GM19238 (cell line): ENCODE results near the gene PDF.
A peak's percentile ranks its signal among the peaks of the same experiment; 100 is the strongest.
"Not testable (repeated sequence)": the region's sequence is repeated elsewhere in the genome, so short reads cannot be mapped to it uniquely, and the experiment has no call there.

Experiments used
- DNase-seq: peaks from one replicate; pipeline ENCODE4 v3.0.0; 2011; ENCODE audit warnings: low spot score; ENCODE audit not compliant: insufficient read length

The PDF gene, protein sequence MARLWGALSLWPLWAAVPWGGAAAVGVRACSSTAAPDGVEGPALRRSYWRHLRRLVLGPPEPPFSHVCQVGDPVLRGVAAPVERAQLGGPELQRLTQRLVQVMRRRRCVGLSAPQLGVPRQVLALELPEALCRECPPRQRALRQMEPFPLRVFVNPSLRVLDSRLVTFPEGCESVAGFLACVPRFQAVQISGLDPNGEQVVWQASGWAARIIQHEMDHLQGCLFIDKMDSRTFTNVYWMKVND

DNA sequence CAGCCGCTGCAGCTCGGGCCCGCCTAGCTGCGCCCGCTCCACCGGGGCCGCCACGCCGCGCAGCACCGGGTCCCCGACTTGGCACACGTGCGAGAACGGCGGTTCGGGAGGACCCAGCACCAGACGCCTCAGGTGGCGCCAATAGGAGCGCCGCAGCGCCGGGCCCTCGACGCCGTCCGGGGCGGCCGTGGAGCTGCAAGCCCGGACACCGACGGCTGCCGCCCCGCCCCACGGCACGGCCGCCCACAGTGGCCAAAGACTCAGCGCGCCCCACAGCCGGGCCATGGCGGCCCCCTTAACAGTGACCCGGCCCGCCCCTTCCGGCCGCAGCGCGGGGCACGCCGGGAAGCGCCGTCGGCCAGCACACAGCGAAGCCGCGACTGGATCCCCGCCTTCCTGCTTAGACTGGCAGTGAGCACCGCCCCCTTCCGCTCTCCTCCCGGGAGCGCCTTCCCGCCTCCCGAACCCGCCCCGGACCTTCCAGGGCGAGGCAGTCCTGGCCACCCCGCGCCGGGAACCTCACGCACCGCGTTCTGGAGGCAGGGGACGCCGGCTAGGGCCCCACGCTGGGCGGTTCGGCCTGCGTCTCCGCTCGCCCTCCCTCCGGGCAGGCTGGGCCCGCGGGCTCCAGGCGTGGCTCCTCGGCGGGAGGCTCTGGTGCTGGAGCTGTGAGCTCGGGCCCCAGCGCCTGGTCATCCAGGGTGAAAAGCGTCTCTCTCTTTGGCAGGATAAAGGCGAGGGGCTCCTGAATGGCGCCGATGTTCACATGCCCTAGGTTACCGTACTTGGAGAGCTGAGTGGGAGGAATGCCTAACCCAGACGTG is at the start of gene PDF:
Gene PDF, minus strand, starts transcription at position 303 of the 824 bp plus-strand sequence. Its CDS starts 18 bp downstream, at position 285.
- peak; percentile 95 for DNase-seq

DNA sequence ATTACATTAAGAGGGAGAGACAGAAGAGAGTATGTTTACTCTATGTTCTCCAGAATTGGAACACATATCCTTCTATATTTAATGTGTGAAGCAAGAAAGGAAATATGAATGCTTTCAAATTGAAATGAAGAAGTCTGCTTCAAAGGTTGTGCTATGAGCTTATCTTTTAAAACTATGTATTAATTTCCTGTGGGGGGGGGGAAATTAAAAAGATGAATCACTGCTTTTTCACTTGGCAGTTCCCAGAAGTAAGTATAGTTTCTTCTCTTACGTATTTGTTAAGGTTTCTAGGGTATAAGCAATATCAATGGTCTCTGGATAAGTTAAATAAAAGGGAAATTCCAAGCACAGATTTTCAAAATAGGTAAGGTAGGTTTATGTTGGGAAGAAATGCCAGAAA is 48.4 kb upstream of the PDF start:
- DNase-seq: no peak

DNA sequence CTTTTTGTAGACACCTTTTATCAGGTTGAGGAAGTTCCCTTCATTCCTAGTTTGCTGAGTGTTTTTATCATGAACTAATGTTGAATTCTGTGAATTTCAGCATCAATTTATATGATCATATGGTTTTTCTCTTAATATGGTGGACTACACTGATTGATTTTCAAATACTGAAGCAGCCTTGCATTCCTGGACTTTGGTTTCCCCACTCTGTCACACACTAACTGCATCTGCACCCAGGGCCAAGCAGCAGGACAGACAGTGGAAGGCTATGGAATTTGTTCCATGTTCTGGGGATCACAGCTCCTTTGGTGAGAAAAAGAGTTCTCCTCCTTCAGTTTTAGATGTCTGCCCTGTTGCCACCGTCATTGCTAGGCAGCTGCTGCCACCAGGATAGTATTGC is 47.6 kb upstream of the PDF start:
- DNase-seq: no peak

DNA sequence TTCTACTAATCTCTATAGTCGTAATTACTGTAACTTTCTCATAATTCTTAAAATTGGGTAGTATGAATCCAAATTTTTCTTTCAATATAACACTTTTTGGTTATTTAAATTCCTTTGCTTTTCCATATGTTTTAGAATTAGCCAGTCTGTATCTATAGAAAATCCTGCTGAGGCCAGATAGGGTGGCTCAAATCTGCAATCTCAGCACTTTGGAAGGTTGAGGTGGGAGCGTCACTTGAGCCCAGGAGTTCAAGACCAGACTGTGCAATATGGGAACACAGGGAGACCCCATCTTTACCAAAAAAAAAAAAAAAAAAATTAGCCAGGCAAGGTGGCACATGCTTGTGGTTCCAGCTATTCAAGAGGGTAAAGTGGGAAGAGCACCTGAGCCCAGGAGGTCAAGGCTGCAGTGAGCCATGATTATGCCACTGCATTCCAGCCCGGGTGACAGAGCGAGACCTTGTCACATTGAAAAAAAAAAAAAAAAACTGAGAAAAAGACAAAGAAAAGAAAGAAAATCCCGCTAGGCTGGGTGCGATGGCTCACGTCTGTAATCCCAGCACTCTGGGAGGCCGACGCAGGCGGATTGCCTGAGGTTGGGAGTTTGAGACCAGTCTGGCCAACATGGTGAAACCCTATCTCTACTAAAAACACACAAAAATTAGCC is 46.1 kb upstream of the PDF start:
- no peak for DNase-seq

DNA sequence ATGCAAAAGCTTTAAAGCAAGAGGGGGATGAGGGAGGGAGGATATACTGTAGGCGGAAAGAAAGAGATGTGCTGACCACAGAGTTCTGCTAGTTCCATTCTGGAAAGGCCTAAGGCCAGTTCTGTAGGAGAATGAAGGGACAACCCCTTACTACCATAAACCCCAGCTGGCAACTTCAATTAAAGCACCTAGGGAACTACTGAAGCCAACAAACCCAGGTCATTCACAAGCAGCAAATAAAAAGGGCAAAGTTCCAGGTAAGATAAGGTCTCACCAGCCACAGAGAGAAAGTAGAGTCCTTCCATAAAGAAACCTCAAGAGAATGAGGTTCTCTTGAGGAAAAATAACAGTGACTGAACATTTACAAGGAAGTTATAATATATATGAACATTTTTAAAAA is 42.6 kb upstream of the PDF start:
- DNase-seq: no peak

DNA sequence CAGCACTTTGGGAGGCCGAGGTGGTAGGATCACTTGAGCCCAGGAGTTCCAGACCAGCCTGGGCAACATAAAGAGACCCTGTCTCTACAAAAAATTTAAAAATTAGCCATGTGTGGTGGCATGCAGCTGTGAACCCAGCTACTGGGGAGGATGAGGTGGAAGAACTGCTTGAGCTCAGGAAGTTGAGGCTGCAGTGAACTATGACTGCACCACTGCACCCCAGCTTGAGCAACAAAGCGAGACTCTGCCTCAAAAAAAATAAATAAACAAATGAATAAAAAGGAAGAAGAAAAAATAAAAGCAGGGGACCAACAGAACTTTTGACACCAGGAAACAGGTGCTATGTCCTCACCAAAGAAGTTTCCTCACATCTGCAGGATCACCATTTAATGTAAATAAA is 41.2 kb upstream of the PDF start:
- no peak for DNase-seq

DNA sequence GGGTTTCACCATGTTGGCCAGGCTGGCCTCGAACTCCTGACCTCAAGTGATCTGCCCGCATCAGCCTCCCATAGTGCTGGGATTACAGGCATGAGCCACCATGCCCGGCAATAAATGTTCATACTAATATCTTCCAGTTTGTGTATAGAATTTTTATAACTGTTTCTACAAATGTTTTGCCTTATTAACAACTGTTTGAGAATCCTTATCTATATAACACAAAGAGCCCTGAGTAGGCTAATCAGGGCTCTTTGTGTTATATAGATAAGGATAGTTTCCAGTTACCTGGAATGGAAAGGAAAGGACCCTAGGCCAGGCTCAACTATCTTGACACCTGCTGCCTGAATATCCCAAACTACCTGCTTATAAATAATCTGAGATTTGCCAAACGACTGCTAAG is 38.5 kb upstream of the PDF start:
- DNase-seq: no peak

DNA sequence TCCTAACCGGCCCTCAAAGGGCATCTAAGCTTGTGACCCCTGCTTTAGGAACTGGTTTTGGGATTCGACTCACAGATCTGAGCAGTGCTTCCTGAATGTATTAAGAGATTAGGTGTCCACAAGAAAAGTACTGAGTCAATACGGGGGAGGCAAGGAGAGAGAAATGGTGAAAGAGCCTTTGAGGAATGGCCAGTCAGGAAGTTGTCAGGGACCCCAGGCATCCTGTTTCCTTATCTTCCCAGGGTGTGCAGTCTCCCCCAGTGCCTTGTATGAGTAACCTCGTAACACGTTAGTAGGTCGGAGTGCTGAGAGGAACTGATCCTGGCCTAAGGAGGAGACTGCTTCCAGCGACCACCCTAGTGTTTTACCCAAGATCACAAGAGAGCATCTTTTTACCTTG is 37.6 kb upstream of the PDF start:
- no peak for DNase-seq

DNA sequence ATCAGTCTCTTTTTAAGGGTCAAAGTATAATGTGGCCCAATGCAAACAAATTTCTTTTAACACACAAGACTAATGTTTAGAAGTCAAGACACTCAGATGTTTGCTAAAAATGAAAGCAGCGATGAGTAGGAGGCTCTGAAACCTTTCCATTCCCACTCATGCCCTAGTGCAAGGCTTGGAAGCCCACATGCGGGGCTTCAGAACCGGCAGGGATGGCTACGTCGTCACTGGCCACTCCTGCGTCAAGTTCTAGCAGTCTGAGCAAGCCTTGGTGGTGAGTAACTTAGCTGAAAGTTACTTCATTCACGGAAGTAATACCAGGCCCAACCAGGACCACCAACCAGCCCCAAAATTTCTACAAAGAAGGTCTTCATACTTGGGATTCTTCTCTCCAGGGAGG is 36.0 kb upstream of the PDF start:
- DNase-seq: no peak

DNA sequence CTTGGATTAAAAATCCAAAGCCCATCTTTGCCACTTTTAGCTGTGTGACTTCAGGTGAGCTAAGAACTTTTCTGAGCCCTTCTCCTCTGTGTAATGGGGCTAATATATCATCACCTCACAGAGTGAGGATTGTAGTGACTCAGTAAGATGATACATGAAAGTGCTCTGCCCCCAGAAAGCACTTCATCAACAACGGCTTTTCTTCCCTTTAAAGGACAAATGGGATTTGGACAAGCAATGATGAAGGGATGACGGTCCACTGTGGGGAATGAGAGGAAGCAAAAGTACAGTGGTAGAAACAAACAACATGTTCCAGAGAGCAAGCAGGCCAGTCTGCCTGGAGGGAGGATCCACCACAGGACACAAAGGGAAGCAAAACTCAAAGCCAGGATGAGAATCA is 35.5 kb upstream of the PDF start:
- DNase-seq: no peak

DNA sequence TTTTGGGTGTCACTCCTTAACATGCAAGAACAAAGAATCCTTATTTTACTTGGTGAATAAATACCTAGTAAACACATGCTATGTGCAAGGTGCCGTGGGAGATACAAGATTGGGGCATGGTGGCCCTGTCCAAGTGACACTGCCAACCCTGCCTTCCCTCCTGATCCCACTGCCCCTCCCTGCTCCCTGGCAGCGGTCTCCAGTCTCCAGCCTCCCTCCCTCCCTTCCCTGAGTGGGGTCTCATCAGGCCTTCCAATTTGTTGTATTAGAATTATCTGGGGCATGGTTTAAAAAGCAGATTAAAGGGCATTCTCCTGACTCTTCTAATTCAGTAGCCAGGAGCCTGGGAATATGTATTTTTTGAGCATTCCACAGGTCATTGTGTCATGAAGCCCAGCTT is 33.7 kb upstream of the PDF start:
- no peak for DNase-seq

DNA sequence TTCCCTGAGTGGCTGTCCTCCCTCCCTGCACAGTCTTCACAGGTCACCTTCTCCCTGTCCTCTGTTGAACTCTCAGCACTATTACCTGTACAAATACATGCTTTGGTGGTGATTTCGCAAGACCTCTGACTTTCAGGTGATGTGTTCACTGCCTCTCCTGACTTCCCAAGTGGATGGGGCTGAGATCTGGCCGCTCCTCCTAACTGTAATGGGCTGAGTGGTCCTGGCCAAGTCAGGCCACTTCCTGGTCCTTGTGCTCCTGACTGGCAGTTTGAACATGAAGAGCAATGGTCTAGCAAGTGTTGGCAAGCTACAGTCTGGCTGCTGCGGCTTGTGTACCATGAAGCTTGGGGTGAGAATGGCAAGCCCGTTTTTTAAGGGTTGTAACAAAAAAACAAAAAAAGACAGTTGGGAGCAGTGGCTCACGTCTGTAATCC is 32.9 kb upstream of the PDF start:
- no peak for DNase-seq

DNA sequence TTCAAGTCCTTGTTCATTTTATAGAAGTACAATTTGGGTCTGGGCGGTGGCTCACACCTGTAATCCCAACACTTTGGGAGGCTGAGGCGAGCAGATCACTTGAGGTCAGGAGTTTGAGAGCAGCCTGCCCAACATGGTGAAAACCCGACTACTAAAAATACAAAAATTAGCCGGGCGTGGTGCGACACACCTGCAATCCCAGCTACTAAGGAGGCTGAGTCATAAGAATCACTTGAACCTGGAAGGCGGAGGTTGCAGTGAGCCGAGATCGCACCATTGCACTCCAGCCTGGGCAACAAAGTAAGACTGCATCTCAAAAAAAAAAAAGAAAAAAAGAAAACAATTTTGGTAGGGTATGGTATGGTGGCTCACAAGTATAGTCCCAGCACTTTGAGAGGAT is 29.7 kb upstream of the PDF start:
- DNase-seq: not testable (repeated sequence)

DNA sequence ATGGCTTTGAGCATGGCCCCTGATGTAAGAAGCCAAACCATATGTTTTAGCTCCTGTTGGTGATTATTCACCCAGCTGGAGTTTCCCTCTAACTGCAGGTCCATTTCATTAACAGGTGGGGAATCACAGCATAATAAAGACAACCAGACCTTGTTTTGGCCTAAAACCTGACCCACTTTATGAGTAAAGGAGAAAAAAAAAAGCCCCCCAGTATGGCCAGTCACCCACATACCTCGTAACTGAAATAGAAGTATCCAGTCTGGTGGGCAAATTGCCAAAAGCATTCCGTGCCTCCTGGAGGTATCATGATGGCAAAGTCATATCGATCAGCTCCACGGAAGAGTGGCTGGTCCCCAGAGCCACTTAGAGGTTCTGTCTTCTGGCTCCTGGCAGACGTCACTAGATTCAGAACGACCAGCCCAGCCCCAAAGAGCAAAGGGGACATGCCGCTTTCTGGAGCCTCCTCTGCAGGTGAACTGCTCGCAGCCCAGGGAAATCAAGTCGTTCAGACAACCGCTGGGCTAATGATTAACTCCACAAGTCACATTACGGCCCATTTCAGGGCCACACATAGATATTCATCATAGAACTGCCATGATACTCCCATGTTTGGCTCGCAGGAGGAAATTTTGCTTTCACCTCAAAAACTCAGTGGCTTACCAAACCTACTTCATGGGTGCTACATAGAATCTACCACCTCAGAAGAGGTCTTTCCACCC is 21.1 kb upstream of the PDF start, which contains the start of gene TMED6:
Gene TMED6, minus strand, starts transcription at position 478 of the 719 bp plus-strand sequence. Its CDS starts 33 bp downstream, at position 445.
- no peak for DNase-seq

DNA sequence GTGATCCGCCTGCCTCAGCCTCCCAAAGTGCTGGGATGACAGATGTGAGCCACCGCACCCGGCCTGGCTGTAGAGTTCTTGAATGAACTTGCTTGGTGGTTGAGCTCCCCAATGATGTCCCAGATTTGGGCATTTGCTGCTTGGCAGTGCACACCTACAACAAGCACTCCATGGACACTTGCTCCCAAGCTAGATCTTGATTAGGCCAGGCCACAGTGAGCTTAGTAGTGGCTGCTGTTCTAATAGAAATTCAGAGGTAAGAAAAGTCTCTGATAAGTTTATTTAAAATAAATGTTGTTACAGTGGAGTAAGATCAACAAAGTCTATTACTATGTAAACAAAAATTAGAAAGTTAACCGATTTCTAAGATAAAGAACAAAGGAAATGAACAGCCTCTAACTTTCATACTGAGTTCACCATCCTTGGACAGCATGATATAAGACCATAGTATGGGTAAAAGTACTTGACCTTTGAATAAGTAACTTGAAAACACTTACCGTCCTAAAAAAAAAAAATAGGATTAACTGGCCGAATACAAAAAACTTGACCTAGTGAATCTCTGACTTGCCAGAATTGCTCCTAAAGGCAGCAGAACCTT is 20.2 kb upstream of the PDF start:
- DNase-seq: no peak

DNA sequence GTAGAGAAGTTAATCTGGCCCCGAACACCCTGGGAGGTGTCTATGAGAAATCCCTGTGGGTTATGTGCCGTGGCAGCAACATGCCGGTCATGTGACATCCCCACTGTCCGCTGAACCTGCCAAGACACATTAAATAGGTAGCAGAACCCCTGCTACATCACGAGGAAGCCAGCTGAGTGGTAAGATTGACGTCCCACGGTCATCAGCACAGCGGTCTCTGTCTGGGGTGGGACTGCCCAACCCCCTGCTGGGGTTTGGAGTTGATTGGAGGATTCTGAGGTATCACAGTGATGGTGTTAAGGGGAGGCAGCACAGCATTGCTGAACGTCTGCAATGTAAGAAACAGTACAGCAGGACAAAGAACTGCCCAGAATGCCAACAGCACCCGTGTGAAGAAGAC is 19.1 kb upstream of the PDF start:
- DNase-seq: no peak

DNA sequence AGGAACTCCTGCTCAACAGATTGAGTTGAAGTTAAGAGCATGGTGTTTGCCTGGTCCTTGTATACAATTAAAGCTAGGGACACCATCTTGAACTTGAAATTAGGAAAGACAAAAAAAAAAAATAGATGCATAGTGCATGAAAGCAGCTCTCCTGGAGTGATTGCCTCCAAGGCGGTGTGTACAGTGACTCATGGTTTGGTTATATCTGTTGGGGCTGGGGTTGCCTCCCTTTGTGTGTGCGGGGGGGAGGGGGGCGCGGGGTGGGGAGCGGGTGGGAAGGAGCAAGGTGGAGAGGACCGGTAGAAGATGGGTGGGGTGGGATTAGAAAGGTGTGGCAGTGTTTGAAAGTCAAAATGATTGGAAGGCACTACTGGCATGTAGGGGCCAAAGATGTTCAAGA is 17.8 kb upstream of the PDF start:
- no peak for DNase-seq

DNA sequence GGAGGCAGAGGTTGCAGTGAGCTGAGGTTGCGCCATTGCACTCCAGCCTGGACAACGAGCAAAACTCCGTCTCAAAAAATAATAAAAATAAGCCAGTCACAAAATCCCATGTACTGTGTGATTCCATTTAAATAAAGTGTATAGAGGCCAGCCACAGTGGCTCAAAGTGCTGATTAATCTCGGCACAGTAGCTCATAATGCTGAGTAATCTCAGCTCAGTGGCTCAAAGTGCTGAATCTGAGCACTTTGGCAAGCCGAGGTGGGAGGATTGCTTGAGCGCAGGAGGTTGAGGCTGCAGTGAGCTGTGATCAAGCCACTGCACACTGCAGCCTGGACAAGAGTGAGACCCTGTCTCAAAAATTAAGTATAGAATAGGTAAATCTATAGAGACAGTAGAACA is 16.3 kb upstream of the PDF start:
- no peak for DNase-seq

DNA sequence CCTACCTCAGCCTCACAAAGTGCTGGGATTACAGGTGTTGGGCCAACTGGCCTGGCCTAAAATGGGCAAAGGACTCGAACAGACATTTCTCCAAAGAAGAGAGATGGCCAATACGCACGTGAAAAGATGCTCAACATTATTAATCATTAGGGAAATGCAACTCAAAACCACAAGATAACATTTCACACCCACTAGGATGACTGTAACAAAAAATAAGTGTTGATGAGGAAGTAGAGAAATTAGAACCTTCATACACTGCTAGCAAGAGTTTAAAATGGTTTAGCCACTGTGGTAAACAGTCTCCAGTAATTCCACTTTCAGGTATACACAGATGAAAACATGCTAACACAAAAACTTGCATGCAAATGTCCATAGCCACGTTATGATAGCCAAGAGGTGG is 15.5 kb upstream of the PDF start:
- no peak for DNase-seq

DNA sequence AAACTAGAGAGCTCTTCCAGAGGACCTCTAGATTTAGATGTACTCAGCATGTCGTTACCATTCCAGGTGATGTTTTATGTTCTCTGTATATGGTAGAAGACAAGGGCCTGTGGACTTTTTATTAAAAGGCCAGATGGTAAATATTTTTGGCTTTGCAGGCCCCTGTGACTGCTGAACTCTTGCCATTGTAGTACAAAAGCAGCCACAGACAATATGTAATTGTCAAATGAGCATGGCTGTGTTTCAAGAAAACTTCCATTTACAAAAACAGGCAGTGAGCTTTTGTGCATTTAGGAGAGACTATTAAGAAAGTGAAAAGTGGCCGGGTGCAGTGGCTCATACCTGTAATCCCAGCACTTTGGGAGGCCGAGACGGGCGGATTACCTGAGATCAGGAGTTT is 13.8 kb upstream of the PDF start:
- DNase-seq: no peak

DNA sequence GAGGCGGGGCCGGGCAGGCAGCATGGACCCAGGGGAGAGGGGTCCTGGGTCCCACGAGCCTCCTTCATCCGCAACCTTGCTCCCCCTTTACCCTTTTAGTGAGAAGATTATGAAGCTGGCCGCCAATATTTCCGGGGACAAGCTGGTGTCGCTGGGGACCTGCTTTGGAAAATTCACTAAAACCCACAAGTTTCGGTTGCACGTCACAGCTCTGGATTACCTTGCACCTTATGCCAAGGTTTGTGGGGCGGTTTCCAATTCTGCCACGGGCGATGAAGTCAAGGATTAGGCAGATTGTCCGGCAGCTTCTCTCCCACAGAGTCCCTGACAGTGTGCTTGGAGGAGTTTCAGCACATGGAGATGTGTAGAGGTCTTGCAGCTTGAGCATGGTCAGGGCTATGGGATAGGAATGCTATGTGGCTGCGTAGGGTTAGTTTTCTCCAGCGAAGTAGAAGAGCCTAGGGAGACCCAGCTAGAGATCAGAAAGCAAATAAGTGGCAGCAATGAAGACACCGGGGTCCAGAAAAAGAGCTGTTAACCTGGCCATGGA is 9.8 kb upstream of the PDF start:
- DNase-seq: no peak
